HepG2 (cell line): ENCODE results near the gene INO80B. TPM values are rescaled to one million over a fixed set of nuclear protein-coding genes. Genes with fewer than 3 reads are reported as not detected.

Source experiments
- ATAC-seq: fragments of 200-7000 bp; cut with Tn5 transposase; 3 replicates; pipeline ENCODE4 v1.9.1; 2020; ENCODE audit warnings: mild to moderate bottlenecking, moderate library complexity
- BruUV-seq: library from RNA; stranded (reverse); fragments of 400-500 nt; replicated peaks from 2 replicates; lab custom pipeline; 2021; lab: Mats Ljungman, UMichigan
- CTCF ChIA-PET: fragments of 300-600 bp; formaldehyde crosslinking; extraction: SDS; loops from one replicate; lab custom pipeline; 2021; ENCODE audit warnings: low total read pairs, inconsistent platforms, low intra/inter-chr PET ratio; lab: Yijun Ruan, JAX
- POLR2A ChIA-PET: fragments of 350-600 bp; sonication (Branson Sonifier 250); formaldehyde crosslinking; loops from one replicate; lab custom pipeline; 2020; ENCODE audit warnings: antibody characterized with exemption, inconsistent platforms; lab: Yijun Ruan, JAX
- DNase-seq: peaks from one replicate; pipeline ENCODE4 v3.0.0-alpha.2; 2015; ENCODE audit warnings: low spot score
- FAIRE-seq: peaks from 3 replicates; lab custom pipeline; 2011; peaks lifted over from hg19 to GRCh38; lab: Jason Lieb, UNC
- H2AFZ ChIP-seq: one replicate; pipeline ENCODE4 v1.6.1; 2011; ENCODE audit warnings: low read length, inconsistent platforms
- H3K27ac ChIP-seq: fragments of 300-600 bp; 3 replicates; pipeline ENCODE4 v1.8.0; 2011; ENCODE audit warnings: mixed run types, mild to moderate bottlenecking, mixed read lengths, low read length, inconsistent platforms; ENCODE audit not compliant: insufficient read depth; ENCODE audit errors: extremely low read length
- H3K27me3 ChIP-seq, 2 experiments: fragments of 200-600 bp in 1 of 2; 2 replicates in 1 of 2; 3 replicates in 1 of 2; pipeline versions ENCODE4 v1.6.0 to v1.8.0; 2011; ENCODE audit warnings: low read length in 2 of 2, mild to moderate bottlenecking in 2 of 2, moderate library complexity in 2 of 2, inconsistent platforms in 1 of 2; ENCODE audit not compliant: insufficient read depth in 2 of 2, control insufficient read depth in 1 of 2
- H3K36me3 ChIP-seq, 2 experiments: fragments of 200-600 bp in 1 of 2; replicated peaks in 1 of 2; 2 replicates in 1 of 2; 3 replicates in 1 of 2; pipeline versions ENCODE4 v1.5.1 to v1.8.0; 2011; ENCODE audit warnings: low read length in 2 of 2, inconsistent platforms in 1 of 2; ENCODE audit not compliant: insufficient read depth in 2 of 2, control insufficient read depth in 1 of 2
- H3K4me1 ChIP-seq: 2 replicates; pipeline ENCODE4 v1.5.1; 2012; ENCODE audit warnings: low read length, inconsistent platforms; ENCODE audit not compliant: insufficient read depth
- H3K4me2 ChIP-seq: 2 replicates; pipeline ENCODE4 v1.6.0; 2011; ENCODE audit warnings: low read depth, low read length, inconsistent platforms
- H3K4me3 ChIP-seq, 3 experiments: fragments of 200-600 bp in 1 of 3; sonication (generic), shearing (Covaris generic) in 1 of 3; replicated peaks in 1 of 3; 2 replicates each; pipeline ENCODE4 v1.5.1; 2011 to 2016; ENCODE audit warnings: low read length in 3 of 3, inconsistent platforms in 2 of 3, low read depth in 2 of 3, mild to moderate bottlenecking in 2 of 3, control low read depth in 1 of 3, mixed read lengths in 1 of 3; ENCODE audit not compliant: insufficient read depth in 1 of 3
- H3K79me2 ChIP-seq: one replicate; pipeline ENCODE4 v1.6.1; 2011; ENCODE audit warnings: low read length, inconsistent platforms; ENCODE audit not compliant: insufficient read depth
- H3K9ac ChIP-seq: 2 replicates; pipeline ENCODE4 v1.6.0; 2011; ENCODE audit warnings: mild to moderate bottlenecking, low read depth, low read length, inconsistent platforms; ENCODE audit not compliant: insufficient read depth
- H3K9me3 ChIP-seq: 2 replicates; pipeline ENCODE4 v1.5.1; 2012; ENCODE audit warnings: mild to moderate bottlenecking, low read length
- H4K20me1 ChIP-seq: 2 replicates; pipeline ENCODE4 v1.6.0; 2011; ENCODE audit warnings: inconsistent platforms, mild to moderate bottlenecking, low read length, moderate library complexity; ENCODE audit not compliant: insufficient read depth
- ARID2 ChIP-seq: sonication (generic); formaldehyde crosslinking; IDR thresholded peaks from 2 replicates; pipeline ENCODE4 v1.8.1; 2022; ENCODE audit warnings: mild to moderate bottlenecking, missing genetic modification reagents, borderline replicate concordance
- CSRNP1 ChIP-seq: sonication (generic); formaldehyde crosslinking; IDR thresholded peaks from 2 replicates; pipeline ENCODE4 v1.8.1; 2023; ENCODE audit warnings: mild to moderate bottlenecking, missing genetic modification reagents
- DNMT3B ChIP-seq: conservative IDR thresholded peaks from 2 replicates; pipeline ENCODE4 v1.6.1; 2016; ENCODE audit warnings: missing biosample characterization, control low read depth
- ESRRA ChIP-seq: sonication (generic); formaldehyde crosslinking; IDR thresholded peaks from 2 replicates; pipeline ENCODE4 v1.5.1; 2020; ENCODE audit warnings: mild to moderate bottlenecking, low read depth, missing genetic modification reagents
- EZH2 ChIP-seq: conservative IDR thresholded peaks from 2 replicates; pipeline ENCODE4 v1.6.1; 2012; ENCODE audit warnings: mild to moderate bottlenecking, low read depth, low read length, moderate library complexity
- HHEX ChIP-seq: IDR thresholded peaks from 2 replicates; pipeline ENCODE4 v1.6.1; 2016; ENCODE audit warnings: control low read depth
- KAT2B ChIP-seq: fragments of 150-350 bp; IDR thresholded peaks from 2 replicates; pipeline ENCODE4 v1.6.1; 2014; ENCODE audit warnings: low read depth, low read length, borderline replicate concordance
- LCORL ChIP-seq, 2 experiments: fragments of 450-650 bp in 1 of 2; sonication (generic) in 1 of 2; formaldehyde crosslinking in 1 of 2; IDR thresholded peaks; 2 replicates each; pipeline versions ENCODE4 v1.5.0 to v1.6.1; 2017 to 2020; ENCODE audit warnings: antibody characterized with exemption in 1 of 2, missing genetic modification reagents in 1 of 2
- MED13 ChIP-seq: sonication (generic); formaldehyde crosslinking; IDR thresholded peaks from 2 replicates; pipeline ENCODE4 v1.5.0; 2020; ENCODE audit warnings: missing genetic modification reagents
- TCF12 ChIP-seq, 2 experiments: fragments of 450-650 bp in 1 of 2; sonication (generic) in 1 of 2; formaldehyde crosslinking in 1 of 2; IDR thresholded peaks; 2 replicates each; pipeline versions ENCODE4 v1.6.1 to v1.8.0; 2017 to 2022; ENCODE audit warnings: antibody characterized with exemption in 1 of 2, mild to moderate bottlenecking in 1 of 2, missing genetic modification reagents in 1 of 2, moderate library complexity in 1 of 2
- THAP11 ChIP-seq: IDR thresholded peaks from 2 replicates; pipeline ENCODE4 v1.6.1; 2016; ENCODE audit warnings: missing biosample characterization, missing genetic modification reagents
- ZNF10 ChIP-seq: sonication (generic); formaldehyde crosslinking; IDR thresholded peaks from 2 replicates; pipeline ENCODE4 v1.4.0; 2020; ENCODE audit warnings: mild to moderate bottlenecking, low read depth, missing genetic modification reagents, borderline replicate concordance
- ZNF275 ChIP-seq: sonication (generic); formaldehyde crosslinking; IDR thresholded peaks from 2 replicates; pipeline ENCODE4 v1.8.0; 2022; ENCODE audit warnings: missing genetic modification reagents, mild to moderate bottlenecking, inconsistent platforms, borderline replicate concordance
- ZNF331 ChIP-seq: sonication (generic); formaldehyde crosslinking; IDR thresholded peaks from 2 replicates; pipeline ENCODE4 v1.4.0; 2020; ENCODE audit warnings: missing genetic modification reagents
- ZNF44 ChIP-seq: sonication (generic); formaldehyde crosslinking; IDR thresholded peaks from 2 replicates; pipeline ENCODE4 v1.5.1; 2020; ENCODE audit warnings: mild to moderate bottlenecking, missing genetic modification reagents
- ZNF549 ChIP-seq: sonication (generic); formaldehyde crosslinking; IDR thresholded peaks from 2 replicates; pipeline ENCODE4 v1.5.0; 2020; ENCODE audit warnings: missing genetic modification reagents
- ZNF775 ChIP-seq: sonication (generic); formaldehyde crosslinking; IDR thresholded peaks from 2 replicates; pipeline ENCODE4 v1.4.0; 2020; ENCODE audit warnings: missing genetic modification reagents, mild to moderate bottlenecking, moderate library complexity, borderline replicate concordance
- WGBS: methylation state at CpG from one replicate; pipeline ENCODE4 v1.1.6; 2017; ENCODE audit warnings: low lambda C conversion rate; 5-methylcytosine and 5-hydroxymethylcytosine counted together
- in situ Hi-C: cut with HindIII; loops from 2 replicates; pipeline ENCODE4 v1.10.0; 2017; ENCODE audit warnings: low pct_unique_long_range_greater_than_20kb; ENCODE audit not compliant: extremely low pct_ligation_motif_present
- intact Hi-C: fragments of 100-400 bp; cut with micrococcal nuclease; formaldehyde crosslinking; loops from one replicate; pipeline ENCODE4 v1.10.0; 2022; ENCODE audit not compliant: unreplicated experiment
- polyA plus RNA-seq, 8 experiments: library from polyadenylated mRNA; depleted of rRNA in 3 of 8; stranded (reverse) in 7 of 8; unstranded in 1 of 8; fragments of >200 nt; fragmentation: Illumina TruSeq in 4 of 8; extraction: Trizol in 4 of 8; gene quantifications; 2 replicates each; pipeline versions ENCODE4 v1.2.1 to v1.2.3, GENCODE V29; 2011 to 2016; ENCODE audit warnings: low read depth in 4 of 8, missing spikeins in 1 of 8, mixed read lengths in 1 of 8; ENCODE audit not compliant: insufficient read depth in 1 of 8
- total RNA-seq, 5 experiments: library from RNA; depleted of rRNA; stranded (reverse); fragments of >200 nt; fragmentation: Illumina TruSeq; extraction: Trizol; gene quantifications; 2 replicates each; pipeline ENCODE4 v1.2.3, GENCODE V29; 2016; ENCODE audit warnings: low read depth in 1 of 5
- TF ChIP-seq, protein P1 (sequence below): IDR thresholded peaks from 2 replicates; pipeline ENCODE4 v1.6.1; 2016; ENCODE audit warnings: low read depth
- TF ChIP-seq, protein P2 (sequence below): sonication (generic); formaldehyde crosslinking; IDR thresholded peaks from 2 replicates; pipeline ENCODE4 v1.8.1; 2023; ENCODE audit warnings: mild to moderate bottlenecking, moderate library complexity, missing genetic modification reagents

INO80B gene
- total and polyA plus RNA-seq, 2 of the 13 experiments (the other 11 are each of a cell fraction or from before 2014, with no cell fraction given) = 6.2 to 14.5 TPM

DNA sequence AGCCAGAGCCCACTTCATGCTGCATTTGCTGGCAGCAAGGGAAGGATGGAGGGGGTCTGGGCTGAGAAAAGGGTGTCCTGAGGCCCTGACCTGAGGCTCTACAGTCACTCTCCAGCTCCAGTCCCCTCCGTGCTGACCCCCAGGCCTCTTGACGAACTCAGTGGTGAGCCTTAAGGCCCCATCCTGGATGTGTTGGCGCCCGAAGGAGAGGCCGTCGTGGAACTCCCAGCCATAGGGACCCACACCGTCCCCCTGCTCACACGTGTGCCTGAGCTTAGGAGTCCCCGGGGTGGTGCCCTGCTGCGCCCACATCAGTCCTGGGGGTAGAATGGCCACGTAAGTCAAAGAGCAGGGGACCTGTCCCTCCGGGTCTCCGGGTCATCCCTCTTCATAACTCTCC lies 9.5 kb downstream of the INO80B start:
- WGBS = 0% methylated on average over 7 of the region's 13 CpGs
- H3K9ac ChIP-seq = peak overlapping the region; percentile 96
- peaks cover 29% of the 10 kb centered on the region for H3K79me2 ChIP-seq
- ChIA-PET CTCF (interaction anchor here (1.2 kb wide), 1 partner anchor 19 kb away, joined by 5 read pairs; the partner anchor contains the start of genes CCDC142 and TTC31), POLR2A (interaction anchor here (1.2 to 3.9 kb wide), 4 partner anchors 17 to 35 kb away, joined by 3 to 21 read pairs (median 8); partner anchors contain the start of genes CCDC142 and TTC31)
- H3K27me3 ChIP-seq = no peaks in the 10 kb centered on the region; a peak in 1 of 5 replicates
- DNase-seq (no peak), FAIRE-seq (no peak), ATAC-seq (peak; percentile 20)
- peak overlapping the region; percentile 74 to 92 (median 83) for H3K4me3 ChIP-seq
- H3K36me3 ChIP-seq = peaks cover 1 to 24% of the 10 kb centered on the region in 2 experiments
- peak overlapping the region; percentile 89 for H3K27ac ChIP-seq
- peak overlapping the region; percentile 92 for H3K4me2 ChIP-seq
- in situ Hi-C loops (no loop called here), intact Hi-C loops (loop anchor here (2.0 kb wide), 1 partner anchor 40 kb away; no protein-coding TSS in a partner anchor)
- no TSS peak for BruUV-seq
- no peak overlapping the region for H2AFZ ChIP-seq
- peaks cover 36% of the 10 kb centered on the region for H3K4me1 ChIP-seq
- no peaks in the 10 kb centered on the region for H3K9me3 ChIP-seq
- peaks cover 4% of the 10 kb centered on the region; the same call in 1 of the 2 replicates for H4K20me1 ChIP-seq
- TF ChIP-seq DNMT3B (0 out of 2 replicates have a peak, but pooled peaks have one; percentile 54), EZH2 (no peak), KAT2B (no peak), TCF12 (IDR thresholded peaks at IDR 0.05) (no peak), TCF12 (CRISPR knock-in tag; IDR thresholded peaks at IDR 0.05) (0 out of 2 replicates have a peak, but pooled peaks have one; percentile 10), ZNF775 (CRISPR knock-in tag) (no peak), ARID2 (CRISPR knock-in tag) (peak; percentile 67; the same call in 1 of the 2 replicates), LCORL (IDR thresholded peaks at IDR 0.05) (no peak), LCORL (CRISPR knock-in tag; IDR thresholded peaks at IDR 0.05) (no peak), ZNF10 (CRISPR knock-in tag) (no peak), ZNF331 (no peak), CSRNP1 (CRISPR knock-in tag) (peak; percentile 38; the same call in 1 of the 2 replicates), MED13 (CRISPR knock-in tag) (0 out of 2 replicates have a peak, but pooled peaks have one; percentile 9), HHEX (CRISPR knock-in tag) (no peak), THAP11 (CRISPR knock-in tag) (no peak), ZNF549 (CRISPR knock-in tag) (no peak), ESRRA (no peak), ZNF44 (CRISPR knock-in tag) (no peak), ZNF275 (CRISPR knock-in tag) (0 out of 2 replicates have a peak, but pooled peaks have one; percentile 13)
- TF ChIP-seq, protein P1, sequence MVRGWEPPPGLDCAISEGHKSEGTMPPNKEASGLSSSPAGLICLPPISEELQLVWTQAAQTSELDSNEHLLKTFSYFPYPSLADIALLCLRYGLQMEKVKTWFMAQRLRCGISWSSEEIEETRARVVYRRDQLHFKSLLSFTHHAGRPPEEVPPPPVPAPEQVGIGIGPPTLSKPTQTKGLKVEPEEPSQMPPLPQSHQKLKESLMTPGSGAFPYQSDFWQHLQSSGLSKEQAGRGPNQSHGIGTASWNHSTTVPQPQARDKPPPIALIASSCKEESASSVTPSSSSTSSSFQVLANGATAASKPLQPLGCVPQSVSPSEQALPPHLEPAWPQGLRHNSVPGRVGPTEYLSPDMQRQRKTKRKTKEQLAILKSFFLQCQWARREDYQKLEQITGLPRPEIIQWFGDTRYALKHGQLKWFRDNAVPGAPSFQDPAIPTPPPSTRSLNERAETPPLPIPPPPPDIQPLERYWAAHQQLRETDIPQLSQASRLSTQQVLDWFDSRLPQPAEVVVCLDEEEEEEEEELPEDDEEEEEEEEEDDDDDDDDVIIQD = no peak
- TF ChIP-seq, protein P2, sequence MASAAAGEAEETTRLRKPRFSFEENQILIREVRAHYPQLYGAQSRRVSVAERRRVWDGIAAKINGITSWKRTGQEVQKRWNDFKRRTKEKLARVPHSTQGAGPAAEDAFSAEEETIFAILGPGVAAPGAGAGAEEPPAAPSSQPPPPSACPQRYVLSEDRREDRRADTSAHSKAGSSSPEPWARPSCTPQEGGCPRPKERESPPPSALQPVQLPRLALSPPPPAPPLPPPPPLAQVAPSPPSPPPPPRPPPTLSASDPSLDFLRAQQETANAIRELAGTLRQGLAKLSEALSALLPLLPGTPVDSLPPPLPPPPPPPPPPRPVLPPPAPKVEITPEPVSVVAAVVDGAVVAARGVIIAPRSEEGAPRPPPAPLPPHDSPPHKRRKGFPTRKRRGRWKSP (CRISPR knock-in tag) = 0 out of 2 replicates have a peak, but pooled peaks have one; percentile 33
